Upper lobe of left lung (tissue), 6 donors: Measurements from ENCODE around the gene ZNF662. TPM values are rescaled to one million over a fixed set of nuclear protein-coding genes. Genes with fewer than 3 reads are reported as not detected.

ENCODE experiments used
- ATAC-seq, 2 donors: fragments of 200-7000 bp; cut with Tn5 transposase; one replicate each; pipeline ENCODE4 v1.9.1; 2022; ENCODE audit warnings: mild to moderate bottlenecking in 2 of 2, moderate library complexity in 2 of 2; ENCODE audit not compliant: low FRiP score in 2 of 2
- DNase-seq, 2 donors: peaks; one replicate each; pipeline ENCODE4 v3.0.0-alpha.2; 2019 to 2020
- H3K27ac ChIP-seq, 4 donors: fragments of 200-600 bp; sonication (generic); one replicate each; pipeline ENCODE4 v1.5.1; 2016 to 2019
- H3K27me3 ChIP-seq, 4 donors: fragments of 200-600 bp; sonication (generic); one replicate each; pipeline ENCODE4 v1.5.1; 2017 to 2019
- H3K36me3 ChIP-seq, 4 donors: fragments of 200-600 bp; sonication (generic); one replicate each; pipeline ENCODE4 v1.5.1; 2016 to 2019
- H3K4me1 ChIP-seq, 4 donors: fragments of 200-600 bp; sonication (generic); one replicate each; pipeline ENCODE4 v1.5.1; 2018 to 2019
- H3K4me3 ChIP-seq, 4 donors: fragments of 200-600 bp; sonication (generic); one replicate each; pipeline ENCODE4 v1.5.1; 2017 to 2019; ENCODE audit warnings: mild to moderate bottlenecking in 2 of 4, moderate library complexity in 1 of 4
- H3K9me3 ChIP-seq, 4 donors: fragments of 200-600 bp; sonication (generic); one replicate each; pipeline ENCODE4 v1.5.1; 2018 to 2019
- EP300 ChIP-seq, 4 donors: sonication (generic); formaldehyde crosslinking; IDR thresholded peaks; one replicate each; pipeline ENCODE4 v1.5.1; 2017; ENCODE audit warnings: antibody characterized with exemption in 4 of 4, control low read depth in 2 of 4
- POLR2A ChIP-seq, 4 donors: fragments of 450-650 bp; IDR thresholded peaks; one replicate each; pipeline ENCODE4 v1.5.1; 2016 to 2017; ENCODE audit warnings: antibody characterized with exemption in 4 of 4, mild to moderate bottlenecking in 2 of 4
- POLR2AphosphoS5 ChIP-seq, 2 donors: sonication (generic); formaldehyde crosslinking; IDR thresholded peaks; one replicate each; pipeline ENCODE4 v1.5.1; 2017; ENCODE audit warnings: antibody characterized with exemption in 2 of 2
- WGBS, 2 donors: methylation state at CpG; one replicate each; pipeline ENCODE4 v1.1.5; 2017 to 2018; 5-methylcytosine and 5-hydroxymethylcytosine counted together
- total RNA-seq, 6 donors: library from RNA; depleted of rRNA in 4 of 6; stranded (reverse); fragments of >200 nt in 4 of 6; gene quantifications; one replicate each; pipeline versions ENCODE4 v1.1.0 to v1.2.1, GENCODE V29; 2016 to 2021
- TF ChIP-seq, protein P1 (sequence below), 6 experiments: fragments of 450-650 bp in 4 of 6; fragments of 200-600 bp in 2 of 6; sonication (generic) in 2 of 6; IDR thresholded peaks; one replicate each; pipeline ENCODE4 v1.5.1; 2016 to 2019; ENCODE audit warnings: antibody characterized with exemption in 6 of 6
- donor health status: DM: no; HTN: no; CAD: no; lungs with moderate emphysema.
- donor health status: DM: no; HTN: yes; CAD: no; lungs with severe emphysema.

The ZNF662 gene
- total RNA-seq, 6 donors from 2014 or later = 4.1 to 10.5 (median 6.3) TPM

GRCh38 chr3:42867138-42867537 lies 38.8 kb upstream of the ZNF662 start:
- TF ChIP-seq POLR2AphosphoS5 (IDR thresholded peaks at IDR 0.05) = no peak
- no peak for TF ChIP-seq POLR2A (IDR thresholded peaks at IDR 0.05)
- TF ChIP-seq EP300 (IDR thresholded peaks at IDR 0.05) = no peak
- TF ChIP-seq, protein P1, sequence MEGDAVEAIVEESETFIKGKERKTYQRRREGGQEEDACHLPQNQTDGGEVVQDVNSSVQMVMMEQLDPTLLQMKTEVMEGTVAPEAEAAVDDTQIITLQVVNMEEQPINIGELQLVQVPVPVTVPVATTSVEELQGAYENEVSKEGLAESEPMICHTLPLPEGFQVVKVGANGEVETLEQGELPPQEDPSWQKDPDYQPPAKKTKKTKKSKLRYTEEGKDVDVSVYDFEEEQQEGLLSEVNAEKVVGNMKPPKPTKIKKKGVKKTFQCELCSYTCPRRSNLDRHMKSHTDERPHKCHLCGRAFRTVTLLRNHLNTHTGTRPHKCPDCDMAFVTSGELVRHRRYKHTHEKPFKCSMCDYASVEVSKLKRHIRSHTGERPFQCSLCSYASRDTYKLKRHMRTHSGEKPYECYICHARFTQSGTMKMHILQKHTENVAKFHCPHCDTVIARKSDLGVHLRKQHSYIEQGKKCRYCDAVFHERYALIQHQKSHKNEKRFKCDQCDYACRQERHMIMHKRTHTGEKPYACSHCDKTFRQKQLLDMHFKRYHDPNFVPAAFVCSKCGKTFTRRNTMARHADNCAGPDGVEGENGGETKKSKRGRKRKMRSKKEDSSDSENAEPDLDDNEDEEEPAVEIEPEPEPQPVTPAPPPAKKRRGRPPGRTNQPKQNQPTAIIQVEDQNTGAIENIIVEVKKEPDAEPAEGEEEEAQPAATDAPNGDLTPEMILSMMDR (IDR thresholded peaks at IDR 0.05) = no peak
- no peak for ATAC-seq
- H3K9me3 ChIP-seq = no peaks in the 10 kb centered on the region
- H3K27me3 ChIP-seq = no peaks in the 10 kb centered on the region
- no peak overlapping the region for H3K27ac ChIP-seq
- DNase-seq = no peak
- WGBS, 2 donors = 88 to 93% methylated on average over 7 of the region's 7 CpGs
- no peaks in the 10 kb centered on the region for H3K4me1 ChIP-seq
- no peak overlapping the region for H3K4me3 ChIP-seq
- H3K36me3 ChIP-seq = no peaks in the 10 kb centered on the region

DNA sequence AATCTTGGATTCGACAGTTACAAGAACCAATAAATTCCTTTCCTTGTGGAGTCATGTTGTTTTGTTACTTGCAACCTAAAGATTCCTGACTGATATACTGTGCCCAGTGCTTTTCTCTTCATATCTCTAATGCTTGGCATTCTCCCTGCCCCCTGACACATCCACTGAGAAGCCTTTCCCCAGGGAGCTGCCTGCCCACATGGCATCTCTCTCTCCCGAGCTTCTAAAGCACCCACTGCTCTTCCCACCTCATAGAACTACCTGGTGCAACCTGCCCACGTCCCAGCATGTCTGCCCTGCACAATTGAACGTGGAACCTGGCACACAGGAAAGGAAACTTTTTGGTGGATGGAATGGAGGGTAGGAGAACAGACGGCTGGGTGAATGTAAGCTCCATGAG lies 37.1 kb upstream of the ZNF662 start:
- no peaks in the 10 kb centered on the region for H3K27me3 ChIP-seq
- H3K4me3 ChIP-seq = no peak overlapping the region
- 82% methylated on average over 5 of the region's 5 CpGs for WGBS, 2 donors
- H3K9me3 ChIP-seq = no peaks in the 10 kb centered on the region
- no peaks in the 10 kb centered on the region for H3K36me3 ChIP-seq
- ATAC-seq (no peak), DNase-seq (no peak)
- H3K27ac ChIP-seq = no peak overlapping the region
- TF ChIP-seq POLR2AphosphoS5 (IDR thresholded peaks at IDR 0.05) (no peak), EP300 (IDR thresholded peaks at IDR 0.05) (no peak), POLR2A (IDR thresholded peaks at IDR 0.05) (no peak)
- TF ChIP-seq, protein P1 (IDR thresholded peaks at IDR 0.05) = no peak
- H3K4me1 ChIP-seq = no peaks in the 10 kb centered on the region

GRCh38 chr3:42871592-42872196 lies 34.2 kb upstream of the ZNF662 start:
- DNase-seq (peak in 1 of 2 donors; percentile 38), ATAC-seq (no peak)
- TF ChIP-seq EP300 (IDR thresholded peaks at IDR 0.05) = no peak
- no peak for TF ChIP-seq POLR2A (IDR thresholded peaks at IDR 0.05)
- no peak for TF ChIP-seq POLR2AphosphoS5 (IDR thresholded peaks at IDR 0.05)
- TF ChIP-seq, protein P1 (IDR thresholded peaks at IDR 0.05) = no peak
- WGBS, 2 donors = 26 to 53% methylated on average over 4 to 5 of the region's 5 CpGs
- Histone ChIP-seq H3K4me3 (no peak overlapping the region), H3K27ac (no peak overlapping the region), H3K36me3 (no peaks in the 10 kb centered on the region), H3K27me3 (no peaks in the 10 kb centered on the region), H3K4me1 (no peaks in the 10 kb centered on the region), H3K9me3 (no peaks in the 10 kb centered on the region)

- H3K9me3 ChIP-seq = no peaks in the 10 kb centered on the region
- H3K36me3 ChIP-seq = no peaks in the 10 kb centered on the region
- ATAC-seq (peak in 1 of 2 donors; percentile 67), DNase-seq (no peak)
- H3K27ac ChIP-seq = no peak overlapping the region
- no peaks in the 10 kb centered on the region for H3K4me1 ChIP-seq
- 97 to 100% methylated on average over 1 of the region's 1 CpG for WGBS, 2 donors
- H3K27me3 ChIP-seq = no peaks in the 10 kb centered on the region
- TF ChIP-seq, protein P1 (IDR thresholded peaks at IDR 0.05) = no peak
- TF ChIP-seq POLR2AphosphoS5 (IDR thresholded peaks at IDR 0.05) = no peak
- TF ChIP-seq POLR2A (IDR thresholded peaks at IDR 0.05) = no peak
- no peak for TF ChIP-seq EP300 (IDR thresholded peaks at IDR 0.05)
- no peak overlapping the region for H3K4me3 ChIP-seq
Measured at GRCh38 chr3:42872718-42873117, 33.2 kb upstream of the ZNF662 start.
